Activated T-helper 2 cell treated with anti-CD3 and anti-CD28 coated beads, Interferon-gamma antibody, Interleukin-2, Interleukin-4, amounts not matched to agents 10 μg/mL and 5 μg/mL and 100 μg/mL, durations not matched to agents 14 hours and 24 hours and 36 hours (primary cell): ENCODE data around the gene ADAM19. TPM values are rescaled to one million over a fixed set of nuclear protein-coding genes. Genes with fewer than 3 reads are reported as not detected.

Experiments
- DNase-seq: peaks from one replicate; pipeline ENCODE4 v3.0.0; 2021; ENCODE audit warnings: low spot score
- H3K27ac Mint-ChIP-seq: one replicate; pipeline ENCODE4 v1.8.0; 2021; ENCODE audit warnings: mixed read lengths
- H3K27me3 Mint-ChIP-seq: one replicate; pipeline ENCODE4 v1.8.0; 2021; ENCODE audit warnings: low read depth, mixed read lengths
- H3K36me3 Mint-ChIP-seq: one replicate; pipeline ENCODE4 v1.8.0; 2021; ENCODE audit warnings: low read depth, mixed read lengths
- H3K4me1 Mint-ChIP-seq: one replicate; pipeline ENCODE4 v1.8.0; 2021; ENCODE audit warnings: low read depth, mixed read lengths
- H3K4me3 Mint-ChIP-seq: one replicate; pipeline ENCODE4 v1.8.0; 2021; ENCODE audit warnings: low read depth, mild to moderate bottlenecking, moderate library complexity, mixed read lengths
- H3K9me3 Mint-ChIP-seq: one replicate; pipeline ENCODE4 v1.8.0; 2021; ENCODE audit warnings: mixed read lengths
- intact Hi-C: fragments of 100-400 bp; cut with micrococcal nuclease; formaldehyde crosslinking; loops from one replicate; pipeline ENCODE4 v1.15.1; 2023
- total RNA-seq: library from RNA; stranded (reverse); gene quantifications from 2 replicates; pipeline ENCODE4 v1.2.3, GENCODE V29; 2022

ADAM19 gene
- total RNA-seq, 1 donor from 2014 or later = 237 TPM

GRCh38 chr5:157476702-157477408 is 98.7 kb downstream of the ADAM19 start:
- Mint-ChIP-seq H3K36me3 (peaks cover 90% of the 10 kb centered on the region), H3K4me3 (no peak overlapping the region), H3K27me3 (no peaks in the 10 kb centered on the region), H3K9me3 (no peaks in the 10 kb centered on the region), H3K4me1 (peaks cover 42% of the 10 kb centered on the region), H3K27ac (peak overlapping the region; percentile 24)
- intact Hi-C loops = loop anchor here (1.0 to 5.0 kb wide), 3 partner anchors 46 to 148 kb away; no protein-coding TSS in a partner anchor
- DNase-seq = no peak

GRCh38 chr5:157475432-157475831 is 100.1 kb downstream of the ADAM19 start:
- intact Hi-C loops = loop anchor here (5.0 kb wide), 1 partner anchor 133 kb away; no protein-coding TSS in a partner anchor
- Mint-ChIP-seq H3K4me3 (no peak overlapping the region), H3K9me3 (no peaks in the 10 kb centered on the region), H3K27ac (no peak overlapping the region), H3K36me3 (peaks cover 81% of the 10 kb centered on the region), H3K27me3 (no peaks in the 10 kb centered on the region), H3K4me1 (peaks cover 36% of the 10 kb centered on the region)
- DNase-seq = no peak

DNA sequence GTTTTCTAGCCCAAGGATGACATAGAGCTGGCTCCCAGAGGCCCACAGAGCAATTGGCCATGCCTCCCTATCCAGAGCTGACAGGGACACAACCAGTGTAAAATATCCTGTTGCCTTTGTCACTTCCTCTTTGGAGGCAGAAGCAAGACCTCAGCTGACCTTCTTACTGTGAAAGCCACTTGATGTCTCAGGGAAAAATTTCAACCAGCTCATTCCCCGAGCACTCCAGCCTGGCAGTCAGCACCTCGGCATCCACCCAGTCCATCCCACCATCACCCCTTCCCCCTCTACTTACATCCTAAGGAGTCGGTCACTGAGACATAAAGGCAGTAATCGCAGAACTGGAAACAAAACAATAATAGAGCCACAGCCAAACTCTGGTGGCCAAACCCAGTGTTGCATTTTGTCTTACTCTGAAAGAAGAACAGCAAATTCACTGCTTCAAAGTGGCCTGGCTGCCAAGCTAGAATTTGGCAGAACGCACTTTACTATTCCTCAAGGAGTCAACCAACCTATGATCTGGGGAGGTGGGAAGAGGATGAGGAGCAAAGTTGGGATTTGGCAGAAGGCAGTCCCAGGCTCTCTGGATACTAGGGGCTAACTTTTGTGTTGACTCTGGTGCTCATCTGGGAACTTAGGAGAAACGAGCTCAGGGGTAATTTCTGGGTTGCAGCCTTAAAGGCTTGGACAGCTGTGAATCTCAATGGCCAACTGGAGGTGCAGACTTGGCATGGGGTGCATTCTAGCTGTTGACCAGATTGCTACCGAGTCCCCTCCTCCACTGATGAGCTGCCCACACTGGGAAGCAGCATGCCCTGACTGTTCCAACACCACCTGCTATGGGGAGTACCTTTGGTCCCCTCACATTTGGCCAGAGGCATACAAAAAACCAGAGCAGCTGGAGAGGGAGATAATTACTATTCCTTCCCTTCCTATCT is 101.9 kb downstream of the ADAM19 start:
- Mint-ChIP-seq H3K27me3 (no peaks in the 10 kb centered on the region), H3K36me3 (peaks cover 65% of the 10 kb centered on the region), H3K9me3 (no peaks in the 10 kb centered on the region), H3K27ac (peak overlapping the region; percentile 22), H3K4me1 (peaks cover 26% of the 10 kb centered on the region), H3K4me3 (no peak overlapping the region)
- DNase-seq = no peak
- intact Hi-C loops = no loop called here

GRCh38 chr5:157471709-157472108 is 103.9 kb downstream of the ADAM19 start:
- H3K4me3 Mint-ChIP-seq = no peak overlapping the region
- intact Hi-C loops = no loop called here
- no peak overlapping the region for H3K27ac Mint-ChIP-seq

DNA sequence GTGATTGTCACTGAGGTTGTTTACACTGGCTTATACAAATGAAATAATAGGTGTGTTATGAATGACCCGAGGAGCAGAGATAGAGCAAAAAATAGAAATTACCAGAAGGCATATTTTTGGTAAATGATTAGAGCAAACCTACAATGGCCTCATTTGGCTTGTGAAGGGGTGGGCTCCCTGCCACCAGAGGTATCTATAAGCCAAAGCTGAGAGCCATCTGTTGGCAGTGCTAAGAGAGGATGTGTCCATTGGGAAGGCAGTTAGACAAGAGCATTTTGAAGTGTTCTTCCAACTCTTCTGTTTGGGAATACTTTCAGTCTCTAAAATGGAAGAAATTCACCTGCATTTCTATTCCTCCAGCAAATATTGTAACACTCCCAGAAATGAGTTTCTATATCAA is 104.9 kb downstream of the ADAM19 start:
- Mint-ChIP-seq H3K4me3 (no peak overlapping the region), H3K27ac (no peak overlapping the region), H3K4me1 (peaks cover 18% of the 10 kb centered on the region), H3K36me3 (peaks cover 44% of the 10 kb centered on the region), H3K27me3 (no peaks in the 10 kb centered on the region), H3K9me3 (no peaks in the 10 kb centered on the region)
- DNase-seq = no peak
- intact Hi-C loops = no loop called here

More at GRCh38 chr5:157471709-157472108, 103.9 kb downstream of the ADAM19 start:
- H3K4me1 Mint-ChIP-seq = peaks cover 18% of the 10 kb centered on the region
- no peak for DNase-seq
- peaks cover 45% of the 10 kb centered on the region for H3K36me3 Mint-ChIP-seq
- H3K9me3 Mint-ChIP-seq = no peaks in the 10 kb centered on the region
- no peaks in the 10 kb centered on the region for H3K27me3 Mint-ChIP-seq

DNA sequence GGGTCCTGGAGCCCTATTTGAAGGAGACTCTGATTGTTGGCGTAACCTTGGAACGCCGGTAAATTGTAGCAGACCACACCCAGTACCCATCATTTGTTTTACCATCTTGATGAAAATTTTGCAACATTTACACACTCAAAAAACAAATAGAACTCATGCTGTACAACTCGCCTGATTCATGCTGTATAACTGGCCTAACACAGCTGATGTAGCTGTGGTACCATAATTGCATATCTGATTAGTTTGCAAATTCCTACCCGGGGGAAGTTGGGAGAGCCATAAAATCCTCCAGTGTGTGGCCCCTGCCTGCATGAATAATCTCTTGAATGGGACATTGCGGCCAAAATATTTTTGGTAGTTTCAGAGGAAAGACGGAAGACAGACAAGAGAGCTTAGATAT is 105.9 kb downstream of the ADAM19 start:
- Mint-ChIP-seq H3K9me3 (no peaks in the 10 kb centered on the region), H3K4me1 (peaks cover 22% of the 10 kb centered on the region), H3K36me3 (peaks cover 38% of the 10 kb centered on the region), H3K27me3 (no peaks in the 10 kb centered on the region), H3K27ac (no peak overlapping the region), H3K4me3 (no peak overlapping the region)
- intact Hi-C loops = loop anchor here (10.0 kb wide), 1 partner anchor 325 kb away; the partner anchor contains the start of gene MED7
- no peak for DNase-seq

GRCh38 chr5:157469073-157469472 is 106.5 kb downstream of the ADAM19 start:
- Mint-ChIP-seq H3K4me1 (peaks cover 29% of the 10 kb centered on the region), H3K9me3 (no peaks in the 10 kb centered on the region), H3K27me3 (no peaks in the 10 kb centered on the region), H3K4me3 (no peak overlapping the region), H3K27ac (no peak overlapping the region), H3K36me3 (peaks cover 32% of the 10 kb centered on the region)
- intact Hi-C loops = loop anchor here (10.0 kb wide), 1 partner anchor 324 kb away; the partner anchor contains the start of gene MED7
- DNase-seq = no peak

DNA sequence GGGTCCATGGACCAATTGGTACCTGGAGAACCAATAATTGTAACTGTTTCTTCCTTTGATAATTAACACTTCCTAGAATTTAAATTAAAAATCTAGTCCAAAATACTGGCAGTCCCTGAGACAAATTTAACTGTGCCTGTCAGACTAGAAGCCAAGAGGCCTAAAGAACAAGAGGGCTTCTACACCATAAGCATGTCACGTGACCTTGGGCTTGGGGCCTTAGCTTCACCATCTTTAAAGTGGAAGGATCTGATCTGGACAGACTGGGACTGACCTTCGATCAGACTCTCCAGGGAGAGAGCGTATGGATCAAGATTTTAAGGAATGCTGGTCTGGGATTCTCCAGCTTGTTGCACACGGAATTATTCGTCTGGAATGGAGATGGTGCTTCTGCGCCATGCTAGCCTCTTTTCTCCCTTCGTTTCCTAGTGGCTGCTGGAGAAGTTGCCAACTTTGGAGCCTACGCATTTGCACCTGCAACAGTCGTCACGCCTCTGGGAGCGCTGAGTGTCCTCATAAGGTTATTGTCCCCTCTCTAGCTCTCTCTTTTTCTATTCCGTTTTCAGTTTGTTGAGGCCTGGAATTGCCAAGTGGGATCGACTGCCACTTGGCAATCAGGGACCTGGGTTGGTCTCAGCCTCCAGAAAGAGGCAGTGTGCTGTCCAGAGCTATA is 107.1 kb downstream of the ADAM19 start:
- intact Hi-C loops = loop anchor here (10.0 kb wide), 1 partner anchor 324 kb away; the partner anchor contains the start of gene MED7
- Mint-ChIP-seq H3K9me3 (no peaks in the 10 kb centered on the region), H3K27me3 (no peaks in the 10 kb centered on the region), H3K36me3 (peaks cover 30% of the 10 kb centered on the region), H3K27ac (no peak overlapping the region), H3K4me1 (peaks cover 33% of the 10 kb centered on the region), H3K4me3 (no peak overlapping the region)
- no peak for DNase-seq

- peak; percentile 43 for DNase-seq
- H3K4me3 Mint-ChIP-seq = no peak overlapping the region
- peaks cover 17% of the 10 kb centered on the region for H3K27me3 Mint-ChIP-seq
- peak overlapping the region; percentile 82 for H3K27ac Mint-ChIP-seq
- H3K36me3 Mint-ChIP-seq = peaks cover 16% of the 10 kb centered on the region
- H3K9me3 Mint-ChIP-seq = no peaks in the 10 kb centered on the region
- intact Hi-C loops = loop anchor here (1.0 to 10.0 kb wide), 8 partner anchors 32 to 394 kb away; partner anchors contain the start of genes MED7 and THG1L
- peaks cover 32% of the 10 kb centered on the region for H3K4me1 Mint-ChIP-seq
Measured at GRCh38 chr5:157464519-157465171, 110.9 kb downstream of the ADAM19 start.

- H3K36me3 Mint-ChIP-seq = peaks cover 16% of the 10 kb centered on the region
- H3K4me3 Mint-ChIP-seq = peak overlapping the region; percentile 18
- H3K9me3 Mint-ChIP-seq = no peaks in the 10 kb centered on the region
- intact Hi-C loops = loop anchor here (1.0 to 10.0 kb wide), 7 partner anchors 31 to 319 kb away; partner anchors contain the start of genes MED7 and THG1L
- peaks cover 24% of the 10 kb centered on the region for H3K27me3 Mint-ChIP-seq
- peaks cover 33% of the 10 kb centered on the region for H3K4me1 Mint-ChIP-seq
- H3K27ac Mint-ChIP-seq = peak overlapping the region; percentile 82
- DNase-seq = no peak
Measured at GRCh38 chr5:157463621-157464518, 111.7 kb downstream of the ADAM19 start.

DNA sequence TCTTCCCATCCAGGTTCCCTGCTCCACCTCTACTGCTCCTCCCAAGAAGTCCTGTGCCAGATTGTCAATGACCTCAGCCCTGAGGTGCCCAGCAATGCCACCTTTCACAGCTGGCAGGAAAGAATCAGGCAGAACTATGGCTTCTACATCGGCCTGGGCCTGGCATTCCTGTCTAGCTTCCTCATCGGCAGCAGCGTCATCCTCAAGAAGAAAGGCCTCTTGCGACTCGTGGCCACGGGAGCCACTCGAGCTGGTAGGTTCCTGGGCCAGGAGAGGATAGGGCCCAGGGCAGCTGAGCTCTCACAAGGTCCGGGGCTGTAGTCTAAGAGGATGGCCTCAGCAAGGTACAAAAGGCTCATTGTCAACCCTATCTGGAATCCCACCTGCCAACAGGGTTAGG is 112.5 kb downstream of the ADAM19 start:
- no peaks in the 10 kb centered on the region for H3K9me3 Mint-ChIP-seq
- peaks cover 16% of the 10 kb centered on the region for H3K36me3 Mint-ChIP-seq
- DNase-seq = no peak
- no peak overlapping the region for H3K4me3 Mint-ChIP-seq
- intact Hi-C loops = loop anchor here (5.0 to 10.0 kb wide), 2 partner anchors 71 to 318 kb away; partner anchors contain the start of gene MED7
- H3K27ac Mint-ChIP-seq = no peak overlapping the region
- peaks cover 33% of the 10 kb centered on the region for H3K4me1 Mint-ChIP-seq
- H3K27me3 Mint-ChIP-seq = peaks cover 26% of the 10 kb centered on the region
